Endothelial cell of umbilical vein (primary cell): ENCODE measurements around the gene C3orf49. TPM values are rescaled to one million over a fixed set of nuclear protein-coding genes. Genes with fewer than 3 reads are reported as not detected.

ENCODE experiments used
- BruUV-seq: library from RNA; stranded (reverse); fragments of 400-500 nt; replicated peaks from 2 replicates; lab custom pipeline; 2021; lab: Mats Ljungman, UMichigan
- CTCF ChIA-PET: fragments of 300-600, 350-600 bp; sonication (Branson Sonifier 250); formaldehyde crosslinking; loops from one replicate; lab custom pipeline; 2021; ENCODE audit warnings: antibody characterized with exemption, inconsistent platforms; lab: Charles Lee
- POLR2A ChIA-PET: fragments of 300-600, 350-600 bp; sonication (Branson Sonifier 250); formaldehyde crosslinking; loops from one replicate; lab custom pipeline; 2021; ENCODE audit warnings: antibody characterized with exemption, inconsistent platforms; lab: Charles Lee
- DNase-seq: peaks from one replicate; pipeline ENCODE4 v3.0.0-alpha.2; 2011; ENCODE audit warnings: low read depth, low spot score
- FAIRE-seq: peaks from 2 replicates; lab custom pipeline; 2011; peaks lifted over from hg19 to GRCh38; lab: Jason Lieb, UNC
- H2AFZ ChIP-seq: 2 replicates; pipeline ENCODE4 v1.6.0; 2012; ENCODE audit warnings: low read depth, low read length, control low read depth, inconsistent platforms
- H3K27ac ChIP-seq: 2 replicates; pipeline ENCODE4 v1.5.1; 2011; ENCODE audit warnings: low read depth, mild to moderate bottlenecking, control low read depth, low read length, moderate library complexity; ENCODE audit not compliant: insufficient read depth
- H3K27me3 ChIP-seq, 2 experiments: 2 replicates each; pipeline versions ENCODE4 v1.6.0 to v1.6.1; 2011; ENCODE audit warnings: low read length in 2 of 2, mixed read lengths in 1 of 2; ENCODE audit not compliant: control insufficient read depth in 2 of 2, insufficient read depth in 2 of 2
- H3K36me3 ChIP-seq, 2 experiments: 2 replicates in 1 of 2; 3 replicates in 1 of 2; pipeline ENCODE4 v1.5.1; 2011; ENCODE audit warnings: low read length in 2 of 2, mild to moderate bottlenecking in 1 of 2, moderate library complexity in 1 of 2; ENCODE audit not compliant: control insufficient read depth in 2 of 2, insufficient read depth in 2 of 2; ENCODE audit errors: extremely low read depth in 1 of 2
- H3K4me1 ChIP-seq: 3 replicates; pipeline ENCODE4 v1.5.1; 2011; ENCODE audit warnings: mild to moderate bottlenecking, low read length; ENCODE audit not compliant: control insufficient read depth, insufficient read depth; ENCODE audit errors: extremely low read depth
- H3K4me2 ChIP-seq: 2 replicates; pipeline ENCODE4 v1.6.1; 2011; ENCODE audit warnings: low read length, control low read depth, mixed read lengths; ENCODE audit not compliant: insufficient read depth
- H3K4me3 ChIP-seq, 3 experiments: fragments of 200-600 bp in 1 of 3; sonication (generic), shearing (Covaris generic) in 1 of 3; replicated peaks in 1 of 3; 2 replicates each; pipeline ENCODE4 v1.5.1; 2011 to 2016; ENCODE audit warnings: control low read depth in 3 of 3, low read length in 3 of 3, mild to moderate bottlenecking in 2 of 3, inconsistent platforms in 1 of 3, low read depth in 1 of 3, moderate library complexity in 1 of 3; ENCODE audit not compliant: insufficient read depth in 1 of 3
- H3K79me2 ChIP-seq: 2 replicates; pipeline ENCODE4 v1.6.0; 2012; ENCODE audit warnings: low read length, inconsistent platforms; ENCODE audit not compliant: control insufficient read depth, insufficient read depth
- H3K9ac ChIP-seq: replicated peaks from 2 replicates; pipeline ENCODE3; 2011; ENCODE audit warnings: low read length, control low read depth; ENCODE audit not compliant: insufficient read depth; ENCODE audit errors: extremely low read depth
- H3K9me1 ChIP-seq: replicated peaks from 3 replicates; pipeline ENCODE4 v1.6.0; 2011; ENCODE audit warnings: mild to moderate bottlenecking, low read length; ENCODE audit not compliant: control insufficient read depth, insufficient read depth; ENCODE audit errors: extremely low read depth
- H3K9me3 ChIP-seq: replicated peaks from 2 replicates; pipeline ENCODE4 v1.5.1; 2012; ENCODE audit warnings: low read length, inconsistent platforms; ENCODE audit not compliant: control insufficient read depth, insufficient read depth
- H4K20me1 ChIP-seq: replicated peaks from 2 replicates; pipeline ENCODE3; 2011; ENCODE audit warnings: mild to moderate bottlenecking, low read length; ENCODE audit not compliant: control insufficient read depth, insufficient read depth; ENCODE audit errors: extremely low read depth
- EZH2 ChIP-seq: IDR thresholded peaks from 2 replicates; pipeline ENCODE4 v1.6.1; 2012; ENCODE audit warnings: borderline replicate concordance, low read depth, mild to moderate bottlenecking, moderate library complexity, low read length, inconsistent platforms; ENCODE audit not compliant: severe bottlenecking
- GATA2 ChIP-seq: IDR thresholded peaks from 2 replicates; pipeline ENCODE4 v1.7.0; 2011; ENCODE audit warnings: low read depth, mild to moderate bottlenecking, moderate library complexity, mixed read lengths, low read length; ENCODE audit not compliant: insufficient read length, insufficient read depth
- JUN ChIP-seq: IDR thresholded peaks from 2 replicates; pipeline ENCODE4 v1.6.1; 2011; ENCODE audit warnings: borderline replicate concordance, low read depth; ENCODE audit not compliant: insufficient read length, insufficient read depth
- dilution Hi-C: fragments of 300-500 bp; cut with MboI; formaldehyde crosslinking; loops from one replicate; pipeline ENCODE4 v1.15.0; 2019; ENCODE audit warnings: low sequenced_read_pairs; ENCODE audit not compliant: extremely low pct_ligation_motif_present
- intact Hi-C: fragments of 100-400 bp; cut with micrococcal nuclease; formaldehyde crosslinking; loops from one replicate; pipeline ENCODE4 v1.10.0; 2022
- polyA plus RNA-seq, 4 experiments: library from polyadenylated mRNA; depleted of rRNA in 3 of 4; stranded (reverse) in 3 of 4; unstranded in 1 of 4; fragments of >200 nt; gene quantifications; 2 replicates each; pipeline versions ENCODE4 v1.2.1 to v1.2.3, GENCODE V29; 2011 to 2012; ENCODE audit warnings: missing spikeins in 1 of 4
- total RNA-seq: library from RNA; stranded (reverse); gene quantifications from 2 replicates; pipeline ENCODE4 v1.2.3, GENCODE V29; 2021
- TF ChIP-seq, protein P1 (sequence below), 2 donors: IDR thresholded peaks; 1 replicate in 1 of 2; 2 replicates in 1 of 2; pipeline ENCODE4 v1.5.1; 2011; ENCODE audit warnings: low read length in 2 of 2, mild to moderate bottlenecking in 2 of 2, moderate library complexity in 2 of 2, control low read depth in 1 of 2, inconsistent platforms in 1 of 2, low read depth in 1 of 2; ENCODE audit not compliant: insufficient read depth in 1 of 2; ENCODE audit errors: extremely low read depth in 1 of 2

C3orf49 gene
- total and polyA plus RNA-seq, 2 donors (not counting 3 experiments of a cell fraction or from before 2014, with no cell fraction given) = not detected

DNA sequence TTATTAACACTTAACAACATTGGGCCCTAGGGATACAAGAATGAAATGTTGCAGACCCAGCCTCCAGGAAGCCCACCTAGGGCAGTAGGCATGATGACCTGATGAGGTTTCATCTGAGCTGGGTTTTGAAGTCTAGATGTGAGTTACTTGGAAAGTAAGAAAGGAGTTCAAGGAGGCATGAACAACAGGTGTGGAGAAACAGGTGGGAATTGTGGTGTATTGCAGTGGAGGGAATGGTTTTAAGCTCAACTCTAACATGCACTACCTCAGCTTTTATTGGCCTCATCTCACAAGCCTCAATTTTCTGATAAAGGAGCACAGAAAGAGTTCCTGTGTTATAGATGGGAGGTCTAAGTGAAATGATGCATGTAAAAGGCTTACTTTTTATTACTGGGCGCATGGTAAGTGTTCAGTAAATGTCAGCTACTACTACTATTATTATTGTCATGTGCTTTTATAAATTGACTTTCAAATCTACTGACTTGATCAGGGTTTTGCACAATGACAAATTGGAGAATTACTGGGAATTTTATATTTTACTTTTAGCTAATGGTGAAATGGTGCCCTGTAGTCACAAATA is 73.8 kb downstream of the C3orf49 start:
- Histone ChIP-seq H3K79me2 (peaks cover 9% of the 10 kb centered on the region), H3K9me3 (no peaks in the 10 kb centered on the region), H2AFZ (no peak overlapping the region), H3K27me3 (no peaks in the 10 kb centered on the region), H3K4me2 (no peak overlapping the region), H3K9ac (no peak overlapping the region), H3K9me1 (no peaks in the 10 kb centered on the region), H3K36me3 (no peaks in the 10 kb centered on the region), H4K20me1 (no peaks in the 10 kb centered on the region), H3K4me3 (no peak overlapping the region), H3K4me1 (no peaks in the 10 kb centered on the region), H3K27ac (no peak overlapping the region)
- dilution Hi-C loops = no loop called here
- TF ChIP-seq JUN (no peak), EZH2 (no peak), GATA2 (no peak)
- TF ChIP-seq, protein P1, sequence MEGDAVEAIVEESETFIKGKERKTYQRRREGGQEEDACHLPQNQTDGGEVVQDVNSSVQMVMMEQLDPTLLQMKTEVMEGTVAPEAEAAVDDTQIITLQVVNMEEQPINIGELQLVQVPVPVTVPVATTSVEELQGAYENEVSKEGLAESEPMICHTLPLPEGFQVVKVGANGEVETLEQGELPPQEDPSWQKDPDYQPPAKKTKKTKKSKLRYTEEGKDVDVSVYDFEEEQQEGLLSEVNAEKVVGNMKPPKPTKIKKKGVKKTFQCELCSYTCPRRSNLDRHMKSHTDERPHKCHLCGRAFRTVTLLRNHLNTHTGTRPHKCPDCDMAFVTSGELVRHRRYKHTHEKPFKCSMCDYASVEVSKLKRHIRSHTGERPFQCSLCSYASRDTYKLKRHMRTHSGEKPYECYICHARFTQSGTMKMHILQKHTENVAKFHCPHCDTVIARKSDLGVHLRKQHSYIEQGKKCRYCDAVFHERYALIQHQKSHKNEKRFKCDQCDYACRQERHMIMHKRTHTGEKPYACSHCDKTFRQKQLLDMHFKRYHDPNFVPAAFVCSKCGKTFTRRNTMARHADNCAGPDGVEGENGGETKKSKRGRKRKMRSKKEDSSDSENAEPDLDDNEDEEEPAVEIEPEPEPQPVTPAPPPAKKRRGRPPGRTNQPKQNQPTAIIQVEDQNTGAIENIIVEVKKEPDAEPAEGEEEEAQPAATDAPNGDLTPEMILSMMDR (IDR thresholded peaks at IDR 0.05; ENCODE audit: extremely low read depth in 1 of 2, insufficient read depth in 1 of 2, low read depth in 1 of 2, low read length in 2 of 2) = no peak
- FAIRE-seq (no peak), DNase-seq (no peak)
- POLR2A ChIA-PET = no interaction called here
- no TSS peak for BruUV-seq
- CTCF ChIA-PET = no interaction called here
- intact Hi-C loops = no loop called here
